Fibroblast of lung (primary cell): ENCODE data around the gene GPC6. TPM values are rescaled to one million over a fixed set of nuclear protein-coding genes. Genes with fewer than 3 reads are reported as not detected.

Source experiments
- DNase-seq, 2 donors: peaks; one replicate each; pipeline versions ENCODE4 v3.0.0 to v3.0.0-alpha.2; 2010; ENCODE audit warnings: low read depth in 2 of 2
- H2AFZ ChIP-seq: 2 replicates; pipeline ENCODE4 v1.5.1; 2012; ENCODE audit warnings: low read length, control low read depth, inconsistent platforms
- H3K27ac ChIP-seq: 2 replicates; pipeline ENCODE4 v1.5.1; 2011; ENCODE audit warnings: low read length, control low read depth; ENCODE audit not compliant: insufficient read depth
- H3K27me3 ChIP-seq: 2 replicates; pipeline ENCODE4 v1.5.1; 2011; ENCODE audit warnings: mild to moderate bottlenecking, low read length; ENCODE audit not compliant: control insufficient read depth, insufficient read depth
- H3K36me3 ChIP-seq: 2 replicates; pipeline ENCODE4 v1.5.1; 2011; ENCODE audit warnings: low read length; ENCODE audit not compliant: control insufficient read depth, insufficient read depth
- H3K4me1 ChIP-seq: 2 replicates; pipeline ENCODE4 v1.5.1; 2011; ENCODE audit warnings: low read length; ENCODE audit not compliant: control insufficient read depth, insufficient read depth; ENCODE audit errors: extremely low read depth
- H3K4me2 ChIP-seq: 2 replicates; pipeline ENCODE4 v1.5.1; 2011; ENCODE audit warnings: low read length, control low read depth; ENCODE audit not compliant: insufficient read depth; ENCODE audit errors: extremely low read depth
- H3K4me3 ChIP-seq, 4 experiments: fragments of 200-600 bp in 1 of 4; sonication (generic) in 1 of 4; replicated peaks in 1 of 4; 2 replicates each; pipeline ENCODE4 v1.5.1; 2011 to 2016; ENCODE audit warnings: low read length in 4 of 4, low read depth in 3 of 4, mild to moderate bottlenecking in 3 of 4, control low read depth in 2 of 4, inconsistent platforms in 1 of 4, mixed read lengths in 1 of 4; ENCODE audit not compliant: insufficient read depth in 1 of 4; ENCODE audit errors: control extremely low read depth in 1 of 4
- H3K79me2 ChIP-seq: 2 replicates; pipeline ENCODE4 v1.5.1; 2012; ENCODE audit warnings: mild to moderate bottlenecking, low read length, inconsistent platforms; ENCODE audit not compliant: control insufficient read depth, insufficient read depth
- H3K9ac ChIP-seq: 2 replicates; pipeline ENCODE4 v1.5.1; 2011; ENCODE audit warnings: mild to moderate bottlenecking, low read length, control low read depth; ENCODE audit not compliant: insufficient read depth
- H3K9me3 ChIP-seq: 2 replicates; pipeline ENCODE4 v1.5.1; 2012; ENCODE audit warnings: low read depth, low read length; ENCODE audit not compliant: control insufficient read depth, insufficient read depth
- H4K20me1 ChIP-seq: 2 replicates; pipeline ENCODE4 v1.5.1; 2011; ENCODE audit warnings: low read length; ENCODE audit not compliant: control insufficient read depth, insufficient read depth; ENCODE audit errors: extremely low read depth
- CTCF ChIP-seq, 2 donors: IDR thresholded peaks in 1 of 2; conservative IDR thresholded peaks in 1 of 2; 1 replicate in 1 of 2; 2 replicates in 1 of 2; pipeline ENCODE4 v1.5.1; 2011 to 2012; ENCODE audit warnings: low read length in 2 of 2, control low read depth in 1 of 2, inconsistent platforms in 1 of 2, low read depth in 1 of 2, mild to moderate bottlenecking in 1 of 2
- EZH2 ChIP-seq: IDR thresholded peaks from 2 replicates; pipeline ENCODE4 v1.5.1; 2012; ENCODE audit warnings: low read length, control low read depth, mild to moderate bottlenecking; ENCODE audit errors: missing control alignments
- polyA plus RNA-seq, 2 donors: library from polyadenylated mRNA; depleted of rRNA in 1 of 2; stranded (reverse) in 1 of 2; unstranded in 1 of 2; fragments of >200 nt; gene quantifications; 2 replicates each; pipeline ENCODE4 v1.2.1, GENCODE V29; 2011 to 2012; ENCODE audit warnings: missing spikeins in 1 of 2
- total RNA-seq: library from RNA; depleted of rRNA; stranded (reverse); fragments of >200 nt; gene quantifications from 2 replicates; pipeline ENCODE4 v1.2.1, GENCODE V29; 2014

GPC6 gene
- total and polyA plus RNA-seq, 2 donors (not counting 1 experiment from before 2014, with no cell fraction given) = 11.2 to 33.7 TPM

DNA sequence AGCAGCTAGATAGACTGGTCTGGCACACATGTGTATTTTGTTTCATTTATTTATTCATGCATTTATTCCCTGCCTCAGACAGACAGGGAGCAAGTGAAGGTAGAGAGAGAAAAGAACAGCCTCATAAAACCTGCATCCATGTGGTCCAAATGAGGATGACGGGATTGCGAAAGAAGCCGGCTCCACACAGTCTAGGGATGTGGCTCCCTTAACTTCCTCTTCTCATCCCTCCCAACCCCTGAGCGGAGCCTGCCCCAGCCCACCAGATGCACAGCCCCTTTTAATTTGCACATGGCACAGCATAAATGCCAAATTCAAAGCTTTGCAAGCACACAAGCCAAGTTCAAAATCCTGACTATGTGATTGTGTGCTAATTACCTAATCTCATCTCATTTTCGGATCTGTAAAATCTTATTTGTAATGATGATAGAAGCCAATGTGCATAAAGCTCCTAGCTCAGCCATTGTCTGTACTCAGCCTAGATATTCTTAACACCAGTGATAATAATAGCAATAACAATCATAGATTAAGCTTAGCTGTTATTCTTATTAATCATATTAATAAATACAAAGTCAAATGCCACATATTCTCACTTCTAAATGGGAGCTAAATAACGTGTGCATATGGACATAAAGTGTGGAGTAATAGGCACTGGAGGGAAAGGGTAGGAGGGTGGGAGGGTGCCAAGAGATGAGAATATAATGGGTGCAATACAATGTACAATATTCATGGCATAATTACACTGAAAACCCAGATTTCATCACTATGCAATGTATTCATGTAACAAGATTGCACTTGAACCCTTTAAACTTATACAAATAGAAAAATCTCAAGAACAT lies 1096.5 kb downstream of the GPC6 start:
- Histone ChIP-seq H3K4me2 (no peak overlapping the region), H3K9ac (no peak overlapping the region), H3K4me1 (peaks cover 3% of the 10 kb centered on the region), H3K4me3 (no peak overlapping the region), H3K79me2 (no peaks in the 10 kb centered on the region), H2AFZ (no peak overlapping the region), H3K27me3 (no peaks in the 10 kb centered on the region), H3K27ac (no peak overlapping the region), H3K9me3 (no peaks in the 10 kb centered on the region), H4K20me1 (no peaks in the 10 kb centered on the region), H3K36me3 (no peaks in the 10 kb centered on the region)
- DNase-seq = no peak
- TF ChIP-seq EZH2 (no peak), CTCF (conservative IDR thresholded peaks at IDR 0.05 in 1 of 2, IDR thresholded peaks at IDR 0.05 in 1 of 2; ENCODE audit: low read depth in 1 of 2, low read length in 2 of 2) (no peak)

DNA sequence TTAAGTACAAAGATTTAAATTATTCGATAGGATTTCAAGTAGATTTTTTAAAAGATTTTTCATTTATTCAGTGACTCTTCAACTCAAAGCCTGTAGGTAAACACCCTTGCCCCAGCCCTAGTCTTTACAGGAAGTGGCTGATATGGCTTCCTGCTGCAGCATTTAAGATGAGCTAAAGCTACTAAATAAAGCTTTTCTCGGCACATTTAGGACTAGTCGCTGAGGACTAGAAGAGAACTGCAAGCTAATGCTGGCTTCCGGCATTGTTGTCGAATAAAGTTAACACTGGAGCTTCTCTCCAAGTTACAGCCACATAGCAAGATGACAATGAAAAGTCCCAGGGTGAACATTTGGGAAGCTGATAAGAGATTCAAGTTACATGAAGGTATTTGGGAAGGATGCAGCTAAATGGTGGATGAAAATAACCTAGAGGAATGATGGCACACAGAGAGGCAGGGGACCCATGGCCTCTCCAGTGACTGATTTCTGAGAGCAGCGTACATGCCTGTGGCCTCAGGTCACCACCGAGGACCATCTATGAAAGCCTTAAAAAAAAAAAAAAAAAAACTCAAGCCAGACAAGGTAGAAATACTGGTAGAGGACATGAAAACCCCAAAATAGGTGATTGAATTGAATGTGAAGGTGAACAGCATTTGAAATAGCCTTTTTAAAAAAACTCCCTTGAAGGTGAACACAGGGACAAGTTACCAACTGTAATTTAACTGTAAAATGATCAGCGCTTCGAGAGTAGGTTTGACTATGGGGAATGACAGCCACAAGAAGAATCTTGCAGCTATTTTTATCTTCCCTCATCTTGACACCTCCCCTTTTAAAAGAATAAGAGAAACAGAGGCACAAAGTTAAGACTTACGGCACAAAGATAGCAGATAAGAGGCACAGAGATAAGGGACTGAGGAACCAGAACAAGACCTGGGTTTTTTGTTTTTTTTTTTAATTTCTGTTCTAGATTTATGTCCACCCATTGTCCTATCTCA lies 1097.5 kb downstream of the GPC6 start:
- TF ChIP-seq CTCF (conservative IDR thresholded peaks at IDR 0.05 in 1 of 2, IDR thresholded peaks at IDR 0.05 in 1 of 2; ENCODE audit: low read depth in 1 of 2, low read length in 2 of 2) = no peak
- TF ChIP-seq EZH2 = no peak
- H3K4me2 ChIP-seq = no peak overlapping the region
- no peaks in the 10 kb centered on the region for H3K9me3 ChIP-seq
- no peak for DNase-seq
- H3K36me3 ChIP-seq = no peaks in the 10 kb centered on the region
- H3K27me3 ChIP-seq = no peaks in the 10 kb centered on the region
- H3K27ac ChIP-seq = no peak overlapping the region
- H2AFZ ChIP-seq = no peak overlapping the region
- no peaks in the 10 kb centered on the region for H4K20me1 ChIP-seq
- H3K4me1 ChIP-seq = peaks cover 5% of the 10 kb centered on the region
- no peaks in the 10 kb centered on the region for H3K79me2 ChIP-seq
- H3K4me3 ChIP-seq = no peak overlapping the region
- no peak overlapping the region for H3K9ac ChIP-seq
